ENCODE results near the gene SURF1. TPM values are rescaled to one million over a fixed set of nuclear protein-coding genes. Genes with fewer than 3 reads are reported as not detected.

Gene SURF1
- total and polyA plus RNA-seq, 7 donors: 27.7 to 127 (median 54.9) TPM

- Histone ChIP-seq H3K4me3 (no peak overlapping the region), H3K9me3 (no peaks in the 10 kb centered on the region), H3K27me3 (ENCODE audit: insufficient read depth in 3 of 3, low read length in 2 of 3) (no peaks in the 10 kb centered on the region), H3K4me1 (peaks cover 18% of the 10 kb centered on the region), H3K36me3 (ENCODE audit: insufficient read depth in 1 of 2, low read depth in 1 of 2) (peaks cover 0 to 48% of the 10 kb centered on the region in 2 donors), H3K27ac (no peak overlapping the region)
- intact Hi-C loops (cut with DNase I): loop anchor here in 1 of 2 donors (2.0 to 5.0 kb wide), 2 partner anchors 27 to 217 kb away; partner anchors contain the start of genes STKLD1 and SURF4
- TF ChIP-seq CTCF (IDR thresholded peaks at IDR 0.05): peak; percentile 66
- 77 to 82% (median 78%) methylated on average over 16 of the region's 16 CpGs for WGBS, 3 donors
- peak; percentile 37 to 49 (median 46) for ATAC-seq
- DNase-seq: peak in 1 of 2 donors; percentile 71
Observed at GRCh38 chr9:133403766-133404453, 47.6 kb upstream of the SURF1 start.

GRCh38 chr9:133402689-133403088 lies 46.4 kb upstream of the SURF1 start:
- no peaks in the 10 kb centered on the region for H3K9me3 ChIP-seq
- no peak for TF ChIP-seq CTCF (IDR thresholded peaks at IDR 0.05)
- 71 to 85% (median 80%) methylated on average over 7 of the region's 7 CpGs for WGBS, 3 donors
- peaks cover 0 to 39% of the 10 kb centered on the region in 2 donors for H3K36me3 ChIP-seq (ENCODE audit: insufficient read depth in 1 of 2, low read depth in 1 of 2)
- peaks cover 18% of the 10 kb centered on the region for H3K4me1 ChIP-seq
- no peaks in the 10 kb centered on the region for H3K27me3 ChIP-seq (ENCODE audit: insufficient read depth in 3 of 3, low read length in 2 of 3)
- ATAC-seq (no peak), DNase-seq (no peak)
- H3K27ac ChIP-seq: no peak overlapping the region
- intact Hi-C loops (cut with DNase I): loop anchor here in 1 of 2 donors (5.0 kb wide), 1 partner anchor 215 kb away; no protein-coding TSS in a partner anchor
- no peak overlapping the region for H3K4me3 ChIP-seq

- no peak for TF ChIP-seq CTCF (IDR thresholded peaks at IDR 0.05)
- DNase-seq (no peak), ATAC-seq (no peak)
- Histone ChIP-seq H3K27me3 (ENCODE audit: insufficient read depth in 3 of 3, low read length in 2 of 3) (peaks cover 0 to 2% (median 2%) of the 10 kb centered on the region in 3 donors), H3K27ac (no peak overlapping the region), H3K9me3 (no peaks in the 10 kb centered on the region), H3K4me3 (no peak overlapping the region), H3K4me1 (peaks cover 17% of the 10 kb centered on the region), H3K36me3 (ENCODE audit: insufficient read depth in 1 of 2, low read depth in 1 of 2) (peaks cover 0 to 29% of the 10 kb centered on the region in 2 donors)
- intact Hi-C loops (cut with DNase I): loop anchor here in 1 of 2 donors (5.0 kb wide), 1 partner anchor 214 kb away; no protein-coding TSS in a partner anchor
- 86 to 92% (median 90%) methylated on average over 6 of the region's 6 CpGs for WGBS, 3 donors
Observed at GRCh38 chr9:133401588-133401987, 45.3 kb upstream of the SURF1 start.

- DNase-seq (no peak), ATAC-seq (no peak)
- no peak overlapping the region for H3K27ac ChIP-seq
- no peaks in the 10 kb centered on the region for H3K9me3 ChIP-seq
- intact Hi-C loops (cut with DNase I): loop anchor here in 1 of 2 donors (5.0 kb wide), 1 partner anchor 213 kb away; no protein-coding TSS in a partner anchor
- peaks cover 0 to 21% of the 10 kb centered on the region in 2 donors for H3K36me3 ChIP-seq (ENCODE audit: insufficient read depth in 1 of 2, low read depth in 1 of 2)
- no peak for TF ChIP-seq CTCF (IDR thresholded peaks at IDR 0.05)
- no peak overlapping the region for H3K4me3 ChIP-seq
- H3K4me1 ChIP-seq: peaks cover 5% of the 10 kb centered on the region
- H3K27me3 ChIP-seq (ENCODE audit: insufficient read depth in 3 of 3, low read length in 2 of 3): peaks cover 0 to 12% (median 4%) of the 10 kb centered on the region in 3 donors
- WGBS, 3 donors: 82 to 89% (median 83%) methylated on average over 8 to 12 of the region's 12 CpGs
Observed at GRCh38 chr9:133400292-133400691, 44.0 kb upstream of the SURF1 start.

Data from psoas muscle (tissue), 8 donors.